ENCODE data around the gene PARD6B.

PARD6B gene

GRCh38 chr20:50726955-50727791 lies 4.2 kb upstream of the PARD6B start:
- DNase-seq (ENCODE audit: insufficient read length, low spot score) = no peak
- no peak for TF ChIP-seq CTCF (IDR thresholded peaks at IDR 0.05; ENCODE audit: insufficient read depth, missing control alignments)
- no peak for FAIRE-seq

DNA sequence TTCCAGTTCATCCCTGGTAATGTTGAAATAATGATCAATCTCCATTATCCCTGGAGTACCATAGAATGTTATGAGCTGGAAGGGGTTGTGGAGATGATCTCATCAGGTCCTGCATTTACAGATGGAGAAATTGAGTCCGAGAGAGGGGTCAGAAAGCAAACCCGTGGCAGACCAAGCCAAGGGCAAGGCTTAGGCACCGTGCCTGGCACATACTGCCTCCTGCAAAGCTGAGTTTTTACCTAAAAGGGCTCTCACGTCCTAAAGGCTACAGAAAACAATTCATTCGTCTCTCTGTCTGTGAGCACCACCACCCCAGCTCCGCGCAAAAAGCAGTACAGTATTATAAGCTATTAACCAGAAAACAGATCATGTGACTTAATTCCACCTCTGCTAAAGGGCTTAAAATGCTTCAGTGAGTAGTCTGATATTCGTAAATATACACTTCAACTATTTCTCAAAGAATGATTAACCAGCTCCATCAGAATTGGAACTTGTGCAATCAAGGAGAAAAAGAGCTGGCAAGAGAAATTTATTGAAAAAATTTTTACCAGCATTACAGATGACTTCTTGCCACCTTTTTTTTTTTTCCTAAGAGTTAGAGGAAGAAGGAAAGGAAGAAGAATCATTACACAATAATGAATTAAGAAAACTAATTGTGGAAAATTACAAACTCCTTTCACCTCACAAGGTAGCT lies 3.4 kb upstream of the PARD6B start:
- no peak for TF ChIP-seq CTCF (IDR thresholded peaks at IDR 0.05; ENCODE audit: insufficient read depth, missing control alignments)
- FAIRE-seq (no peak), DNase-seq (ENCODE audit: insufficient read length, low spot score) (no peak)

DNA sequence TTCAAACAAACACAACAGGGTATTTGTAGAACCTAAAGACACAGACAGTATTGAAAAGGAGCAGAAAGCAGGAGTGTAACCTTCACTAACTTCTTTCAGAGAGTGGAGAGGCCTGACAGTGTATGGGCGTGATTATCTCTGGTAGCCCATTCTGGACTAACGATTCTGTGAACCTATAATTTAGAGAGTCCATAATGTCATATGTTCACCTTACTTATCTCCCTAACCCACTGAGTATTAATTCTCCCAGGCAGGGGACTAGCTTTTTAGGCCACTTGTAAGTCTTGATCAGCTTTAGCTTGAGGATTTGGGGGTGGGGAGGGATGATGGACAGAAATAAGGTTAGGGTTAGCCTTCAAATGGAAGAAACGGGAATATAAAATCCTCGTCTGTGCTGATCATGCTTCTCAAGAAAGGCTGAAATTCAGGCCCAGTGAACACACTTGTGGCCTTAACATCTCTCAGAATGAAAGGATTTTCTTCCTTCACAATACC lies 2.8 kb upstream of the PARD6B start:
- no peak for FAIRE-seq
- DNase-seq (ENCODE audit: insufficient read length, low spot score) = no peak
- TF ChIP-seq CTCF (IDR thresholded peaks at IDR 0.05; ENCODE audit: insufficient read depth, missing control alignments) = no peak

- FAIRE-seq (no peak), DNase-seq (ENCODE audit: insufficient read length, low spot score) (no peak)
- TF ChIP-seq CTCF (IDR thresholded peaks at IDR 0.05; ENCODE audit: insufficient read depth, missing control alignments) = no peak
Observed at GRCh38 chr20:50728981-50729874, 2.2 kb upstream of the PARD6B start.

- FAIRE-seq = no peak
- no peak for TF ChIP-seq CTCF (IDR thresholded peaks at IDR 0.05; ENCODE audit: insufficient read depth, missing control alignments)
- no peak for DNase-seq (ENCODE audit: insufficient read length, low spot score)
Observed at GRCh38 chr20:50729901-50730764, 1.2 kb upstream of the PARD6B start.

DNA sequence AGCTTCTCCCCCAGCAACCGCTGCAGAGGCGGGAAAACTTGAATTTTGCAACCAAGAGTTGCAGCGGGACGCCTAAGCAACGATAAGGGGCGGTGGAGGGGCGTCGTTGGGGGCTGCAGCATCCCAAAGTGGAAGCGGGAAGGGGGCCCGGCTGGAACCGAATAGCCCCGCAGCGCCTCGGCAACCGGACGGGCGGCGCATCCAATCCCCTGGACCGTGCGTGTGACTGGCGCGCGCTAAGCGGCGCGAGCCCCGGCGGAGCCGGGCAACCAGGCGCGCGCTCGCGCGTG lies 670 bp upstream of the PARD6B start:
- no peak for TF ChIP-seq CTCF (IDR thresholded peaks at IDR 0.05; ENCODE audit: insufficient read depth, missing control alignments)
- FAIRE-seq = no peak
- no peak for DNase-seq (ENCODE audit: insufficient read length, low spot score)
